Renal cortical epithelial cell (primary cell): ENCODE measurements around the gene CLCN1. TPM values are rescaled to one million over a fixed set of nuclear protein-coding genes. Genes with fewer than 3 reads are reported as not detected.
A peak's percentile ranks its signal among the peaks of the same experiment; 100 is the strongest.
"Not testable (repeated sequence)": the region's sequence is repeated elsewhere in the genome, so short reads cannot be mapped to it uniquely, and the experiment has no call there.

Experiments
- DNase-seq: peaks from one replicate; pipeline ENCODE4 v3.0.0-alpha.2; 2011; ENCODE audit warnings: low read depth
- total RNA-seq: library from RNA; depleted of rRNA; stranded (reverse); fragments of >200 nt; gene quantifications from 2 replicates; pipeline ENCODE4 v1.2.3, GENCODE V29; 2014

The CLCN1 gene
- total RNA-seq, 1 donor from 2014 or later: not detected

DNA sequence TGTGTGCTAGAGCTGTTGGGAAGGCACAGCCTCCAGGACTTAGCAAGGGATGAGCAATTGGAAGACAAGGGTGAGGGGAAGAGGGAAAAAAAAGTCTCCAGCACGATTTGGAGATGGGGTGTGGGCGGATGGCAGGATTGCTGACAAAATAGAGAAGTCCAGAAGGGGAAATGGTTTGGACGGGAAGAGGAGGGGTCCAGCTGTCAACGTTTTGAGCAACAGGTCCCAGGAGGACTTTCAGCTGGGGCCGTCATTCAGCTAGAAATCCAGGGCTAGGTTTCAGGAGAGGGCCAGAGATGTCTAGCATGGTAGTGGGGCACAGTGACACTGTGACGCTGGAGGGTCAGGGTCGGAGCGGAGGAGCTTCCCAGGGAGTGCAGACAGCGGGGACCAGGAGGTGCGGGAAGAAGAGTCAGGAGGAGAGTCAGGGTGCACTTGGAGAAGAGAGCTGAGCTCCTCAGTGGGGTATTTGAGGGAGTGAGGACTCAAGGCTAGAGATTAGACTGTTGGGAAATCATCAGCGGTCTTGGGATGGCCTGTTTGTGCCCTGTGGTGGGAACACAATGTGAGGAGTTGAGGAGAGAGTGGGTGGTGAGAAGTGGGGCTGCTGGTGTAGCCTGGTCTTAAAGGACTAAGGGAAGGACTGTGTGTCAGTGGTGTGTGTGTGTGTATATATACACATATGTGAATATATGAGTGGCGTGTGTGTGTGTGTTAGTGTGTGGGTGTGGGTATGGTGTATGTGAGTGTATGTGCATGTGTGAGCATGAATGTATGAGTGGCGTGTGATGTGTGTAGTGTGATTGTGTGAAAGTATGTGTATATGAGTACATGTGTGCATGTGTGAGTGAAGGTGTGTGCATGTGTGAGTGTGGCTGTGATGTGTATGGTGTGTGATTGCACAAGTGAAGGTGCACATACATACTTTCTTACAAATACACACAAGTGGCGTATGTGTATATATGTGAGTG, 69.0 kb downstream of the CLCN1 start:
- DNase-seq: no peak

DNA sequence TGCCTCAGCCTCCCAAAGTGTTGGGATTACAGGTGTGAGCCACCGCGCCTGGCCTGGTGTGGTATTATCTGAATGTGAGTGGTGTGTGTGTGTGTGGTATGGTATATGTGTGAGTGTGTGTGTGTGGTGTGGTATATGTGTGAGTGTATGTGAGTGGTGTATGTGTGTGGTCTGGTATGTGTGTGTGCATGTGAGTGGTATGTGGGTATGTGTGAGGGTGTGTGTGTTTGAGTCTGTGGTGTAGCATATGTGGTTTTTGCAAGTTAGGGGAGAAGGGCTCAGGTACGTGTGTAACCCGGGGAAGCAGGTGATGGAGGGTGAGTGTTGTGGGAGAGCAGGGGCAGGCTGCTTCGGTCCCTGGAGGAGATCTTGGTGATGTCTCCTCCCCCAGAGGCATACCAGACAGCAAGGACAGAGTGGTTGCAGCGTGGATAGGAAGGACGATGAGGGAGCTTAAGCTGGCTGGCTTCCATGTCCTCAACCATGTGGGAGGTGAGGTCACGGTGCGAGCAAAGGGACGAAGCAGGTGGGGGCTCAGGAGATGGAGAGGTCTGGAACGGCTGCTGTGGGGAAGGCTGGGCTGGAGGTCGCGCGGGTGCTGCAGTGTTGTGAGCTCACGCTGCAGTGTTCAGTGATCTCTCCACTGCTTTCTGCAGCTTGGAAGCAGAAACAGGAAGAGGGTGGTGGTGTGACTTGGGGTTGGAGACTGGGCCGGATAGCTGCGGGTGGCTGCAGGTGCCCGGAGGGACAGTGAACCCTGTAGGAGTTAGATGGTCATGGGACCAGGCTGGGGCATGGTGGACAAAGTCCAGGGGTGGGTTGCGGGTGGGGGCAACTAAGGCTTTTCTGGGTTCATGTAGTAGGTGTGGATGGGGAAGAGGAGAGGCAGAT, 70.2 kb downstream of the CLCN1 start:
- DNase-seq: no peak

GRCh38 chr7:143387156-143387975, 71.5 kb downstream of the CLCN1 start:
- DNase-seq: no peak

DNA sequence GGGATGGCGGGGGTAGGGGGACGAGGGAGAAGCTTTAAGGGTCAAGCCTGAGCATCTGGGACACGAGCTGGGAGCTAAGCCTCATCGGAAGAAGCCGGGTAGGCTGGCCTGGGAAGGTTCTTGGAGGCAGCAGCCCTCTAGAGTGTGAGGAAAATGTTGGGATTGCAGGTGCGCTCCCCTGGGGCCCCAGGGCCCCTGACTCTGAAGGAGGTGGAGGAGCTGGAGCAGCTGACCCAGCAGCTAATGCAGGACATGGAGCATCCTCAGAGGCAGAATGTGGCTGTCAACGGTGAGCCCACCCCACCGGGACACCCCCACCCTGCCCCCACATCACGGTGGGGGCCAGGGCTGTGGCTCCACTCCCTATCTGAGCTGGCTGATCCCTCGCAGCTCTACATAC, 72.1 kb downstream of the CLCN1 start:
- no peak for DNase-seq

- DNase-seq: no peak
These were observed 72.7 kb downstream of the CLCN1 start for GRCh38 chr7:143388491-143389101.

DNA sequence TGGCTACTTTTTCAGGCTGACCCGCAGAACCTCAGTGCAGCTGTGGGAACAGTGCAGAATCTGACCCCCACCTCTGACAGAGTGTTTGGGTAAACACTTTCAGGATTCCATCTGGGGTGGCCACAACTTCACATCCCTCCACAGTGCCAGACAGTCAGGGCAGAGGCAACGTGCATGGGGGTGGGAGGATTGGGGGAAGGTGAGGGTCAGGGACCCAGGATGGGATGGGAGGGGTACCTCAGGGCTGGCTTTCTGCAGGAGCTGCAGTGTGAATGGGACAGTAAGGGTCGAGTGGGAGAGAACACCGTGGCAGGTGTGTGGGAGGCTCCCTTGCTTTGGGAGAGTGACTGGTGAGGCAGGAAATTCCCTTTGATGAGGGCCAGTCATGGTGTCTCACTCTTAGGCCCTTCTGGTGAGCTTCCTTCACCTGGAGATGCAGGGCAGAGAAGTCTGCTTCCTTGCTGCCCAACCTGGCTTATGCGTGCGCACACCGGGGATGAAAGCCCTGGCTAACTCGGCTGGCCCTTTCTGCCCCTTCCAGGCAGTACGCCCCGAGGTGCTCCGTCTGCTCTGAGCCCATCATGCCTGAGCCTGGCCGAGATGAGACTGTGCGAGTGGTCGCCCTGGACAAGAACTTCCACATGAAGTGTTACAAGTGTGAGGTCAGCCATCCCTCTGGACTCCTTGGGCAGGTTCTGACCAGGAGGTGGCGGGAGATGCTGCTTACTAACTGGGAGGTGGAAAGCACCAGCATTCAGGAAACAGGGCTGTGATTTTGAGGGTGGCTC, 73.6 kb downstream of the CLCN1 start:
- no peak for DNase-seq

GRCh38 chr7:143390104-143390772, 74.3 kb downstream of the CLCN1 start:
- DNase-seq: no peak

GRCh38 chr7:143390773-143391317, 74.9 kb downstream of the CLCN1 start:
- no peak for DNase-seq

GRCh38 chr7:143391462-143392404, 75.8 kb downstream of the CLCN1 start:
- peak; percentile 64 for DNase-seq

- not testable (repeated sequence) for DNase-seq
These were observed 76.5 kb downstream of the CLCN1 start for GRCh38 chr7:143392427-143392826.

GRCh38 chr7:143392875-143393266, 77.0 kb downstream of the CLCN1 start:
- no peak for DNase-seq

DNA sequence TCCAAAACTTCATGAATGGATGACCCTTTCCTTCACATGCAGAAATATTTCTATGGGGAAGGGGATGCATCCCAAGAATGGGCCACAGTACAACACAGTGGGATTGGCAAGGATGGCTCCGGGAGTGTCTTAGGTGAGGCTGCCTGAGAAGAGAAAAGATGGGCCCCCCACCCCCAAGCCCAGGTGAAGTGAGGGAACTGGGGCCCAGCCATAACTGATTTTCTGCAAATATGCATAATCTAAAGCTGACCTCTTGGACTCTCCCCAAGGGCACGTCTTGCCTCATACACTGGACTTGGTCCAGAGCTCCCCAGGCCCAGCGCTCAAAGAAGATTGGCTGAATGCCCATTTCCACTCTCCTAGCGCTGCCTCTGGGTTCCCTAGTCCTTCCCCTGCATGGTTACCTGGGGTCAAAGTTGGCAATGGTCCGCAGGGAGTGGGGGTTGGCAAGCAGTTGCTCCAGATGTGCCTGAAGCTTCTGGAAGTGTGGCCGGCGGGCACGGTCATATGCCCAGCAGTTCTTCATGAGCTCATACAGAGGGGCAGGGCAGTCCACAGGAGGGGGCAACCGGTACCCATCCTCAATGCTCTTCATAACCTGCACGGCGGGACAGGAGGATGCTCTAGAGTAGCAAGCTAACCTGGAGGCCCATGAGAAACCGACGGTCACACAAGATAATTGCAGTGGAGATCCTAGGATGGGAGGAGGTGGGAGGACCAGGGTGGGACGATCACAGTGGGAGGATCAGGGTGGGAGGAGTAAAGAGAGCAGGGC, 77.5 kb downstream of the CLCN1 start:
- DNase-seq: no peak

DNA sequence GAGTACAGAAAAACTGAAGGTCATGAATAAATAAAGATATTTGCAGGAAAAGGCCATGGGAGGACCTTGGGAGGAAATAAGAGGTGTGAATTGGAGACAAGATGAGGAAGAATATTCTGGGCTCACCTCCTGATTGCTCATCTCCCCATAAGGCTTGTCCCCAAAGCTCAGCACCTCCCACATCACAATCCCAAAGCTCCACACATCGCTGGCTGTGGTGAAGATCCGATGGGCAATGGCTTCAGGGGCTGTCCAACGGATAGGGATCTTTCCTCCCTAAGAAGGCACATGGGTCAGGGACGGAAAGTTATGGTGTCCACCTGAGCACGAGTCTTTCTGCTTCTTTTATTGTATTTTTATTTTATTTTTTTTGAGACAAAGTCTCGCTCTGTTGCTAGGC, 78.2 kb downstream of the CLCN1 start:
- no peak for DNase-seq

GRCh38 chr7:143394777-143395176, 78.9 kb downstream of the CLCN1 start:
- no peak for DNase-seq

- no peak for DNase-seq
These were observed 79.6 kb downstream of the CLCN1 start for GRCh38 chr7:143395187-143396149.

GRCh38 chr7:143396182-143396581, 80.3 kb downstream of the CLCN1 start:
- DNase-seq: no peak
